HG02870 (cell line): ENCODE data around the gene SCARB1.
A peak's percentile ranks its signal among the peaks of the same experiment; 100 is the strongest.

Experiments
- ATAC-seq: cut with Tn5 transposase; IDR thresholded peaks from one replicate; pipeline ENCODE4 v1.9.1; 2021; ENCODE audit warnings: mild to moderate bottlenecking, moderate library complexity; ENCODE audit not compliant: unreplicated experiment

Gene SCARB1

DNA sequence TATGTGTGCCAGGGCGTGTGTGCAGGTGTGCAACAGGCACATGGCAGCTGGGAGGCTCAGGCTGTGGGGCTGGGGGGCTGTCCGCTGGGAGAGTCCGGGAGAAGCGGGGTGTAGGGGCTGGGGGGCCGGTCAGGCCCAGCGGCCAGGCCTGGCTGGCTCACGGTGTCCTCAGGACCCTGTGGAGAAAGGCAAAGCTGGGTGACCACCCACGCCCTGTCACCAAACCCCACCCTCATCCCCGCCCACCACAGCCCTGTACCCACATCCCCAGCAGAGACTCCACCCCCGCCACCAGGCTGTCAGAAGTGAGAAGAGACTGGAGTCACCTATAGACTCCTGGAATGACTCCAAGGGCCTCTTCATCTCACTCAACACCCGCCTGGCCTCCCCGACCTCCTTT is 85.3 kb downstream of the SCARB1 start:
- ATAC-seq = no peak

DNA sequence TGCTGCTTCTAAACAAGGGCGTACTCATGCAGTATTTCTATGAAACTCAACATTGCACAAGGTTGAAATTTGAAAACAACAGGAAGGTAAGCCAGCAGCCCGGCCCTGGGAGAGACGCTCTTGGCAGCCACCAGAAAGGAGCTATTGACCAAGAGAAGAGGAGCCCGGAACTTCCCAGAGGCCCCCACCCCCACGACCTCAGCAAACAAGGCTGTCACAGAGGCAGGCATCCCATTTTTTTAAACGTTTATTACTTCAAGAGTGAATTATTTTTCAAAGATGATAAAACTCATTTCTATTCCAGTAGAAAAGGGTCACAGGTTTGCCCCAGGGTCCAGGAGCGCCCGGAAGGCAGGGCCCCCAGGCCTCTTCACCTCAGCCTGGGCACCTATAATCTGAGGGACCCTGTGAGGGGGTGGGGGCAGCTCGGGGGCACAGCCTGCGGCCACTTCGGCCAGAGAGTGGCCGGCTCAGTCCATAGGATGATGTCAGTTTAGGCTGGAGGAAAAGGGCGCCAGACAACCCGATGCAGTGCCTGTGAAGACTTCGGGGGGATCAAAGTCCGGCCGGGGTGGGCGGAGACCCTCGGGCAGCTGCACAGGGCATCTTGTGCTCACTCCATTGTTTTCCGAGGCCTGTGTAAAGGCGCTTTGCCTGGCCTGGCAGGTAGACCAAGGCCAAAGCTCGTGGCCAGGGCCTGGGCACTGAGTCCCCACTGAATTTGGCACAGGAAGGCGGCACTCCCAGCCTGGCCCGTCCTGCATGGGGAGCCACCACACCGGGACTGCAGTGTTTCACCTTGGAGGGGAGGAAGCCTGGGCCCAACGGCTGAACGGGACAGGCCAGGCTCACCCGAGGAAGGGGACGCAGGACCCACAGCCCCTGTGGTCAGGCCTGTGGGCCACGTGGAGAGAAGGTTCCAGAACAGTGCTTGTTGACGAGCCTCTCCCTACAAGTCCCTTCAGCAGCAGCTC is 86.0 kb downstream of the SCARB1 start:
- no peak for ATAC-seq

DNA sequence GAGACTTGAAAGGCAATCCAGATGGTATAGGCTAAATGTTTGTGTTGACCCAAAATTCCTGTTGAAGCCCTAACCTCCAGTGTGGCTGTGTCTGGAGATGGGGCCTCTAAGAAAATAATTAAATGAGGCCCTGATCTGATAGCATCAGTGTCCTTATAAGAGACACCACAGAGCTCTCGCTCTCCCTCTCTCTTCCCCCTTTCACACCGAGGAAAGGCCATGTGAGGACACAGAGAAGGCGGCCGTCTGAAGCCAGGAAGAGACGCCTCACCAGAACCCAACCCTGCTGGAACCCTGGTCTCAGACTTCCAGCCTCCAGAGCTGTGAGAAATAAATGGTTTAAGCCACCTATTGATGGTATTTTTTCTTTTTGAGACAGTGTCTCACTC is 87.5 kb downstream of the SCARB1 start:
- no peak for ATAC-seq

DNA sequence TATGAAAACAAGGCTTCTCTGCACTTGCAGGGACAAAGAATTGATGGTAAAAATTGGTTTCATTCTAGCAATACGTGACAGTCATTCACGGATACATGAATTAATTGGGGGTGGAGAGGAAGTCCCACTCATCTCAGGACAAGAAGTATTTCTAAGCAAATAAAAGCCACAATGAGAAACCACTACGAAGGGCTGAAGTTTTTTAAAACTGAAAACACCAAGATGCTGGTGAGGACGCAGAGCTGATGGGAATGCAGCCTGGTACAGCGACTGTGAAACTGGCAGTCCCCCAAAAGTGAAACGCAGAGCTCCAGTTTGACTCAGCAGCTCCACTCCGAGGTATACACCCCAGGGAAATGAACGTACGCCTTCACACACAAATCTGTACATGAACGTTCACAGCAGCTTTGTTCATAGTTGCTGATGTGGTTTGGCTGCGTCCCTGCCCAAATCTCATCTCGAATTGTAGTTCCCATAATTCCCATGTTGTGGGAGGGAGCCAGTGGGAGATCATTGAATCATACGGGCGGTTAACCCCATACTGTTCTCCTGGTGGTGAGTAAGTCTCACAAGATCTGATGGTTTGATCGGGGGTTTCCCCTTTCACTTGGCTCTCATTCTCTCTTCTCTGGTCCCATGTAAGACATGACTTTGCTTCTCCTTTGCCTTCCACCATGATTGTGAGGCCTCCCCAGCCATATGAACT is 89.0 kb downstream of the SCARB1 start:
- ATAC-seq = peak; percentile 73

DNA sequence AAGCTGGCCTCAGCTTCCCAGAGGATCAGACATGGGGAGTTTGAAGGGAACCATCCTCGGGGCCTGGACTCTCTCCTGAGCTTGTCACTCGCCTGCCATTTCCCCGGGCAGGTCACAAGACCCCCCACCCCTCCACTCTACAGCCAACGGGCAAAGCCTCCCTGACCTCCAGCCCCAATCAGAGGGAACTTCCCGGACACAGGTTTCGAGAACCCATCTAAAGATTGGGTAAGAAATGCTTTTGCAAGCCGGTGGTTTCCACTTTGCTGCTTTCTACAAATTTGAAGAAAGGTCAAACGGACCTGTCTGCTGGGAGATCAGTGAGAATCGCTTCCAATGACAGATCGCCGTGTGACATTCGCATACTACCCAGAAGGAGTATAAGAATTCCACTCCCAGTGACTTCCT is 89.6 kb downstream of the SCARB1 start:
- peak; percentile 28 for ATAC-seq

DNA sequence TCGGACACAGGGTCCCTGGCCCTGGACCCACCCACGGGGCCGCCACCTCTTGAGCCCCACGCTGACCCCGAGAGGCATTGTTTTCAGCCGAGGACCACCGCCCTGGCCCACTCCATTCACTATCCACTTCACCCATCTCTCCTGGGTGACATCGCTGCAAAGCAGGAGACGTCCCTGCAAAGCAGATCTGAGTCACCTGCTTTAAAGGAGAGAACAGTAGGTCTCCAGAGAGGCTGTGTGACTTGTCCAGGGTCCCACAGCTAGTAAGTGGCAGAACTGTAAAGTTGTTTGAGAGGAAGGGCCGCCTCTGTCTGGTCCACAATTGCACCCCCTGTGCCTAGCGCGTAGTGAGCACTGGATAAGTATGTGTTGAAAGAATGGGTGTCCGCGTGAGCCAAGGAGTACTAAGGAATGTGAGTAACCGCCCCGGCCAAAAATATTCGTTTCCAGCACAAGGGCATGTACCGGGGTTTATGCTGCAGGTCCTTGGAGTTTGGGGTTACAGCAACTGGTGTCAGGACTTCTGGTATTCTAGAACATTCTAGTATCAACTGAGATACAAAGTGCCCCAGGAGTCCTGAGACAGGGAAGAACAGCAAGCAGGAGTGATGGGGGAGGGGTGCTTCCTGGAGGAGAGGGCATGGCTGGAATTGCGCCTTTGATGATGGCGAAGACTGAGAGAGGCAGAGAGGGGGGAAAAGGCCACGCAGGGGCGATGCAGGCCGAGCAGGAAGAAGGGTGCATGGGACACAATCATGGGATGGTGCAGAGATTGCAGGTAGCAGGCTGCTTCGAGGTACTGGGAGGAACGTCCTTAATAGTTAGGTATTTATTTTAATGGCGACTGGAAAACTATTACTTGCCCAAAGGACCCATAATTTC is 91.1 kb downstream of the SCARB1 start:
- ATAC-seq = no peak

DNA sequence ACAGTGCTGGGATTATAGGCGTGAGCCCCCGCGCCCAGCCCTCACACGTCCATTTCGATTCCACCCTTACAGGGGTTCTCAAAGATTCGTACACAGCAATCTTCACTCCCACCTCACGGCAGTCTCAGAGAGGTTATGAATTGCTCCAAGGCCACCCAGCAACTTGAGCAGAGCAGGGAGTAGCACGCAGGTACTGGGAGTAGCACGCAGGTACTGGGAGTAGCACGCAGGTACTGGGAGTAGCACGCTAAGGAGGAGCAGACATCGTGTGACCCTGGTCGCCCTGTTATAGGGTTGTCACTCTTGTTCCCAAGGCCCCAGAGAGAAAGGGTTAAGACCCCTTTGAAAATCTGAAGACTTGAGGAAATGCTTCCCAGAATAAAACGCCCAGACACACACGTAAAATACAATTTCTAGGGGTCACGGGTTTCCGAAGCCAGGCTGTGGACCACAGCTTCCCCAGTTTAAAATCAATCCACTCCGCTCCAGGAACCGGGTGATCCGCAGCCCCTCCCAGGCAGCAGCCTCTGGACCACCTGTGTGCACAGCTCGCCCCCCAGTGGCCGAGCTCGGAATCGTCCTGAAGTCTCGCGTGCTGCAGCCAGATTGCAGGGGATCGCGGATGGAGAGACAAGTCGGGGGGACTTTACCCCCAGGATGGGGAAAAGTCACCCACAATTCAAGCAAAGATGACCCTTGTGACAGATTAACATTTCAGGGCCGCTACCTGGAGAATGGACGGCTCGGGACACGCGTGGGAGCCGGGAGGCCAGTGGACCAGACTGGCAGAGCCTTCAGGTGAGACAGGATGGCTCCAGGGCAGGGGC is 92.0 kb downstream of the SCARB1 start:
- no peak for ATAC-seq

DNA sequence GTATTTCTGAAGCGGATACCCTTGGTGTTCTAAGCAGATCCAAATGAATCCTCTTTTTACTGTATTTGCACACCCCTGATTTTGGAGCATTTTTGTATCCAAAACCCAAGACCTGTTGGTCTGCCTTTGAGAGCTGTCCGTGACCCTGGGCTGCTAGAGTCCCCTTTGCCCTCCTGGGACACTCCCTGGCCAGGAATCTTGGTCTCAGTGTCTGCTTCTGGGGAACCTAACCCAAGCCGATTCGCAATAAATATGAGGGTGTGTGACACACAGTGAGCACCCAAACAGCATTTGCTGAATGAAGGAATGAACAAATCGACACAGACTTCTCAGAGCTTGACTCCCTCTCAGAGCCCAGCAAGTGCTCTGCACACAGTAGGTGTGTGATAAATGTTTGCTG is 92.9 kb downstream of the SCARB1 start:
- ATAC-seq = no peak

DNA sequence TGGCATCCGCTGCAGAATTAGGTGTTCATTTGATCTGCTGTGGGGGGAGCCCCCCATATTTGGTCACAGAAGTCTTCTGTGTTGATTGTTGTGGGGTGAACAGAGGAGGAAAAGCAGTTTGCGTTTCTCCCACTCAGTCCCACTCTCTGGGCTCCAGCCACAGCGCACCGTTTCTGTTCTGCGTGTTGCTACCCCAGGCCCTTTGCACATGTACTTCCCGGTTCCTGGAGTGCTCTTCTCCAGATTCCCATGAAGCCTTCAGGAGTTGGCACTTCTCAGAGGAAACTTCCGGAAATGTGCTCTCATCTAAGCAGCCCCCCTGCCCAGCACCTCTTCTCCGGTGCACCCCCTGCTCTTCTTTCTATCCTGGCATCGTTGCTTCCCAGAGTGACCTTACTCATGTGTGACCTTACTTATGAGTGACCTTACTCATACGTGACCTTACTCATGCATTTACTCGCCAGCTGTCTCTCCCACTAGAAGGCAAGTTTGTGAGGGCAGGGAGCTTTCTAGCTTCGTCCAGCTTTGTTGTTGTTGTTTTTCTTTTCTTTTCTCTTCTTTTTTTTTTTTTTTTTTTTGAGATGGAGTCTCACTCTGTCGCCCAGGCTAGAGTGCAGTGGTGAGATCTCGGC is 93.7 kb downstream of the SCARB1 start:
- ATAC-seq = no peak

DNA sequence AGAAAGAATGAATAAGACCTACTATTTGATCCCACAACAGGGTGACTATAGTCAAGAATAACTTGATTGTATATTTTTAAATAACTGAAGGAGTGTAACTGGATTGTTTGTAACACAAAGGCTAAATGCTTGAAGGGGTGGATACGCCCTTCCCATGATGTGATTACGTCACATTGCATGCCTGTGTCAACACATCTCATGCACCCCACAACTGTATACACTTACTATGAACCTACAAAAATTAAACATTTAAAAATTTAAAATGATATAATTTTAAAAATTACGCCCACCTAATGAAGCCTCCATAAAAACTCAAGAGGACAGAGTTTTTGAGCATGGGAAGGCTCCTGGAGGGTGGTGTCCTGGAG is 94.5 kb downstream of the SCARB1 start:
- ATAC-seq = no peak

DNA sequence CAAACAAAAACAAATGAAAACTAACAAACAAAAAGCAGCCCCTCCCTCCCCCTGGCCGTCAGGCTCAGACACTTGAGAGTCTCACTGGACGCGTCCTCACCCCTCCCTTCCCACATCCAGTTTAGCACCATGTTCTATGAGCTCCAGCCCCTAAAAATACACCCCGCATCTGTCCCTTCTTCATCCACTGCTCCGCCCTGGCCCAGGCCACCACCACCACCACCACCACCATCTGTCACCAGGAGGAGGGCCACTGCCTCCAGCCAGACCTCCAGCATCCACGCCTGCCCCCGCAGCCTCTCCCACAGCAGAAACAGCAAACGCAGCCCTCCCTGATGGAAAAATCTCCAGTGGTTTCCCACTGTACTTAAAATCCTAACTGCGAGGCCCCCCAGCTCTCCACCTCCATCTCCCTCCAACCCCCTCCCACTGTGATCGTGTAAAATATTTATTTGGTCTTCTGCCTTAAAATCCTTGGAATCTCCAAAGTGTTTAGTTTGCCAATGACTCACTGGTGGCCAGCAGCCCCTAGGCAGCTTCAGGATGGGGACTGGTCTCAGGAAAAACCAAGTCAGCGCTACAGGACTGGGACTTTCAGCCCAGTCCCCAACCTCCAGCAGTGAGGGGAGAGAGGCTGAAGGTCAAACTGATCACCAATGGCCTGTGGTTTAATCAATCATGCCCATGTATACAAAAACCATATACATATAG is 95.1 kb downstream of the SCARB1 start:
- no peak for ATAC-seq

DNA sequence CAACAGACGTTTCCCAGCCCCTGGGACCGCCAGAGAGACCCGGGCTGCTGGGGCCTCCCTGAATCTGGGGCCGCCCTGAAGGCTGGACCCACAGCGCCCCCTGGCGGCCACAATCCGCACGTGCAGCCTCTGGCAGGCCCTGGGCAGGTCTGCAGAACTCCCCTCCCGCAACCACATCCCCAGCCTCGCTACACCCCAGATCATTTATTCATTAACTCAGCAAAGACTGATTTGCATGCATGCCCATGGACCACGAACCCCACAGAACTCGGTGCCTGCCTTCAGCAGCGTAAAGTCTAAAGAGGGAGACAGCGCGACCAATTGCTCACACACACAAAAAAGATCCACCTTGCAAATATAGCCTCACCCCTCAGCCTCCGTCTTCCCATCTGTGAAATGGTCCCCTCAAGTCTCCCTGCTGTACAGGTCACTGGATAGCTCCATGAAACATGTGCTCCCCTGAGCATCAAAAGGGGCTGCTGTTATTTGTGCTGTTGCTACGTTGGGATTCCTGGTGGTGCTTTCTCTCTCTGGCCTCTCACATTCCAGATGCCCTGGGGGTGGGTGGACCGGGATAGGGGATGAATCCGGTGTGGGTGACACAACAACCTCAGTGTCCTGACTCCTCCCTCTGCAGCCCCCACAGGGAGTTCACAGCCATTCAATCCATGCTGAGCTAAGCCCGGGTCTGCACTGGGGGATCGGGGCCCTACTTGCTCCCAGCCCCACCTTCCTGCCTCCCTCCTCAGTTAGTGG is 96.4 kb downstream of the SCARB1 start:
- peak; percentile 77 for ATAC-seq

DNA sequence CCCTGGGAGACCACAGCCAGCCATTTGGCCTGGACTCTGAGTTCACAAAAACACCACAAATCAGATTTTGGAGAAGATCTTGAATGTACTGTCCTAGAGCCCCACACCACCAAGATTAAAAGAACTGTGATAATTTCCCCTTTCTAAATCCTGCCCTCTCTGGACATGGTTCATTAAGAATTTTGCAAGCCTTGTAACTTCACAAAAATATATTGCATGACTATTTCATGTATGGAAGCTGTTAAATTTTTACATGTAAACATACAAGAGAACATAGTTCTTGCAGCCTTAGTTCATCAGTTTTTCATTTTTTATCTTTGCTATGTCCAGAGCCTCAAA is 97.0 kb downstream of the SCARB1 start:
- no peak for ATAC-seq

DNA sequence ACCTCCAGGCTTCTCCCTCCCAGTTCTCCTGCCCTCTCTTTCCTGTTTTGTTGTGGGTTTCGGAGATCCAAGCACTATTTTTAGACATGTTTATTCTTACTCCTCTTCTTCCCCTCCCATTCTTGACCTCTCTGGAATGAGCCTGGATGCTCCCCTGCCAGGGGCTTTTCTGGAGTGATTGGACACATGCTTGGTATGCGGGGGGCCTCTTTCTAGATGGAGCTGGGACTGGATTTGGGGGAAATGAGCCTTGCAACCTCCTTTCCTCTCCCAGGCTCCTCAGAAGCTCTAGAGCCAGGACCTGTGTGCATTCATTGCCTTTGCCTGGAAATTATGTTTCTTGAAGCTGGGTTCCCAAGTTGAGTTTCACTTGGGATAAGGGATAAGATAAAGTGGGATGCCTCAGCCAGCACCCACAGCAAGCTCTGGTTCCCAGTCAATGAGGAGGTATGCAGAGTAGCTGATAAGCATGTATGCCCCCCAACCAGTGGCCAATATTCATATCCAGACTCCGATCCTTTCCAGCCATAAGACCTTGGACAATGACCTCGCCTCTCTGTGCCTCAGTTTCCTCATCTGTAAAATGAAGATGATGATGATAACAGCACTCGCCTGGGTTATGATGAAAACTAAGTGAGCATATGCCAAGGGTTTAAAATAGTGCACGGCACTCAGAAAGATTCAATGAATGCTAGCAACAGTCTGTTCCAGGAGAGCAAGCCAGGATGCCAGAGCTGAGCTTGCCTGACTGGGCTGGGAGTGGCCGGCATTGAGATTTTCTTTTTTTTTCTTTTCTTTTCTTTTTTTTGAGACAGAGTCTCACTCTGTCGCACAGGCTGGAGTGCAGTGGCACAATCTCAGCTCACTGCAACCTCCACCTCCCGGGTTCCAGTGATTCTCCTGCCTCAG is 97.8 kb downstream of the SCARB1 start:
- no peak for ATAC-seq

DNA sequence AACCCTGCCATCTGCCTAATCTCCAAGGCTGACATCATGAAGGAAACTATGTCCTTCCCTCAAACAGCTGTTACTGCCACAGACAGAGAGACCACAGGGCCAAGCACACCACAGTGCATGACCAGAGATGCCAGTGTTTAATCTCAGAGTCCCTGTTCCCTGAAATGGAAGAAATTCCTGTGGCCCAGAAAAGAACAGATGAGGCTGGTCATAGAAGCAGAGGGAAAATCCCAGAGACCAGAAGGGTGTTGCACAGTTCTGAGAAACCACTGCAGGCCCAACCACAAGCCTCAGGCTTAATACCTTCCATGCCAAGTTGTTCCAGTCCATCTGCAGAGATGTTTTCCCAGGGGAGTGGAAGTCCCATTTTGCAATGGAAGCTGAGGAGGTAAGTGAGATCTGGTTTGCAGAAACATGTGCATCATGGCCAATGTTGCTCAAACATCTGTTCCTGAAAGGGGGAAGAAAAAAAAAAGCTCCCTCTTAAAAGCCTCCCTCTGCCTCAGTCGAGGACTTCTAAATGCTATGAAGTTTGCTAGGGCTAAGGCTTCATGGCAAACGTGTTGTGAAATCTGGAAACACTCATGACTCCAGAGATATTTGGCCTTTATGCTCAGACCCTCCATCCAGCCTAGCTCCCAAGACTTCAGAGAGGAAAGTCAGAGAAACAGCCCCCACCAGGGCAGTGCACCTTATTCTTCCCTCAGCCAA is 98.6 kb downstream of the SCARB1 start:
- ATAC-seq = no peak

DNA sequence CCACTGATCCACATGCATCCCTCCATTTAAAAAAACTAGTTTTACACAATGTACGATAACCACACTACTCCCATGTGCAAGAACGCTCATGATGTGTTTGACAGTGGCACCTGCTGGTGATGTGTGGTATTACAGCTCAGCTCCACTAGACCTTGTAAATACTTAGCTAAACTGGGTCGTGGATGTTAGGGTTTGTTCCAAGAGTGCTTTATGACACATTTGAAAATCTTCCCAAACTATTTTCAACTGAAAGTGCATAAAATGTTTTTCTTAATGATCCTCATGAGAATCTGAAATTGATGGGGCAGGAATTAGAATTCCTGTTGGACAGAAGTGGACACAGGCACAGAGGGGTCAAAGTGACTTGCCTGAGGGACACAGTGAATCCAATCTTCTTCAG is 99.2 kb downstream of the SCARB1 start:
- ATAC-seq = no peak

DNA sequence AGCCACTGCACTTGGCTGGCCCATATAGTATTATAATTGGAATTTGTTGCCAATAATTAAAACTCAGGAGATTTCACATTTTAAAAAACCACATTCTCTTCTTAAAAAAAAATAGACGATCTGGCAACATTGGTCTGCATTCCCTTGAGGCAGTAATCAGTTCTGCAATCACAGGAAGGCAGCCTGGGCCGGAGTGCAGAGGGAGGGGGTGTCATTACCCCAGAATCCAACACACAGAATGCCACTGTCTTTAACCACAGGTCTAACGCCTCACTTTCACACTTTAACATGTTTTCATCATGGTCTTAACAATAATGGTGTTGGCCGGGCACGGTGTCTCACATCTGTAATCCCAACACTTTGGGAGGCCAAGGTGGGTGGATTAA is 100.1 kb downstream of the SCARB1 start:
- no peak for ATAC-seq
